Gastrocnemius medialis (tissue), 4 donors: Measurements from ENCODE around the gene MAGOHB.

ENCODE experiments used
- CTCF ChIP-seq, 5 experiments: fragments of 450-650 bp in 3 of 5; fragments of 200-600 bp in 2 of 5; sonication (generic) in 2 of 5; IDR thresholded peaks in 4 of 5; conservative IDR thresholded peaks in 1 of 5; 1 replicate in 4 of 5; 2 replicates in 1 of 5; pipeline ENCODE4 v1.5.1; 2016 to 2019; ENCODE audit warnings: antibody characterized with exemption in 5 of 5, mild to moderate bottlenecking in 3 of 5, moderate library complexity in 3 of 5
- POLR2A ChIP-seq, 2 donors: fragments of 450-650 bp; IDR thresholded peaks; one replicate each; pipeline ENCODE4 v1.6.1; 2017; ENCODE audit warnings: antibody characterized with exemption in 2 of 2, mild to moderate bottlenecking in 2 of 2, moderate library complexity in 2 of 2

GRCh38 chr12:10595881-10596280 is 17.5 kb downstream of the MAGOHB start:
- TF ChIP-seq CTCF (IDR thresholded peaks at IDR 0.05 in 4 of 5, conservative IDR thresholded peaks at IDR 0.05 in 1 of 5) (no peak), POLR2A (IDR thresholded peaks at IDR 0.05) (no peak)
